BLaER1 (cell line): ENCODE results near the gene KRTAP5-3.
"Not testable (repeated sequence)": the region's sequence is repeated elsewhere in the genome, so short reads cannot be mapped to it uniquely, and the experiment has no call there.

Source experiments
- H3K27ac ChIP-seq: shearing (Covaris generic); formaldehyde crosslinking; 2 replicates; pipeline ENCODE4 v1.8.1; 2022
- H3K27me3 ChIP-seq: shearing (Covaris generic); formaldehyde crosslinking; 2 replicates; pipeline ENCODE4 v1.8.1; 2022
- H3K36me3 ChIP-seq: shearing (Covaris generic); formaldehyde crosslinking; 2 replicates; pipeline ENCODE4 v1.8.1; 2022
- H3K4me1 ChIP-seq: shearing (Covaris generic); formaldehyde crosslinking; 2 replicates; pipeline ENCODE4 v1.8.1; 2022
- H3K4me2 ChIP-seq: shearing (Covaris generic); formaldehyde crosslinking; 2 replicates; pipeline ENCODE4 v1.8.1; 2022
- H3K4me3 ChIP-seq: shearing (Covaris generic); formaldehyde crosslinking; 2 replicates; pipeline ENCODE4 v1.8.1; 2022
- H3K9ac ChIP-seq: shearing (Covaris generic); formaldehyde crosslinking; 2 replicates; pipeline ENCODE4 v1.8.1; 2022
- H3K9me3 ChIP-seq: shearing (Covaris generic); formaldehyde crosslinking; 2 replicates; pipeline ENCODE4 v1.8.1; 2022
- H4K20me1 ChIP-seq: shearing (Covaris generic); formaldehyde crosslinking; 2 replicates; pipeline ENCODE4 v1.8.1; 2022
- Cebpa-rat ChIP-seq: shearing (Covaris generic); IDR thresholded peaks from 2 replicates; pipeline ENCODE4 v1.8.1; 2022

Gene KRTAP5-3

GRCh38 chr11:1589191-1589963, 18.9 kb downstream of the KRTAP5-3 start:
- Histone ChIP-seq H3K4me1 (peaks cover 59% of the 10 kb centered on the region), H3K4me3 (peak overlapping the region; percentile 15; the same call in 1 of the 2 replicates), H4K20me1 (peaks cover 21% of the 10 kb centered on the region), H3K4me2 (peak overlapping the region; percentile 90), H3K27ac (peak overlapping the region; percentile 68)
- H3K9me3 ChIP-seq, H3K9ac ChIP-seq, H3K27me3 ChIP-seq, H3K36me3 ChIP-seq: not testable (repeated sequence)
- peak; percentile 72 for TF ChIP-seq Cebpa-rat

GRCh38 chr11:1586699-1587098, 21.6 kb downstream of the KRTAP5-3 start:
- H3K4me3 ChIP-seq = 0 out of 2 replicates have a peak overlapping the region, but pooled peaks have one; percentile 14
- peaks cover 71% of the 10 kb centered on the region for H3K4me1 ChIP-seq
- H3K9ac ChIP-seq = peak overlapping the region; percentile 15; the same call in 1 of the 2 replicates
- H3K9me3 ChIP-seq = peaks cover 9% of the 10 kb centered on the region
- peaks cover 22% of the 10 kb centered on the region for H3K27me3 ChIP-seq
- no peak overlapping the region for H3K27ac ChIP-seq
- peak overlapping the region; percentile 90 for H3K4me2 ChIP-seq
- H4K20me1 ChIP-seq = peaks cover 33% of the 10 kb centered on the region
- H3K36me3 ChIP-seq = no peaks in the 10 kb centered on the region
- TF ChIP-seq Cebpa-rat = no peak

GRCh38 chr11:1584661-1585370, 23.4 kb downstream of the KRTAP5-3 start, which contains the start of gene KRTAP5-1:
TSS of gene KRTAP5-1 (minus strand) at chr11:1585283. CDS start at chr11:1585249, 34 bp downstream.
- peak within 1 kb of the TSS; percentile 90 for H3K4me2 ChIP-seq
- H3K36me3 ChIP-seq, H3K4me3 ChIP-seq, H3K9ac ChIP-seq, H3K27ac ChIP-seq: not testable (repeated sequence)
- peaks cover 66% of the 10 kb centered on the region for H3K4me1 ChIP-seq
- H3K27me3 ChIP-seq = peaks cover 25% of the 10 kb centered on the region
- H4K20me1 ChIP-seq = peaks cover 33% of the 10 kb centered on the region
- H3K9me3 ChIP-seq = peaks cover 26% of the 10 kb centered on the region

- not testable (repeated sequence) for H3K4me2 ChIP-seq, H3K27ac ChIP-seq, H3K9ac ChIP-seq, H3K36me3 ChIP-seq, H3K4me3 ChIP-seq
- H3K27me3 ChIP-seq = peaks cover 37% of the 10 kb centered on the region
- peaks cover 43% of the 10 kb centered on the region for H3K9me3 ChIP-seq
- H3K4me1 ChIP-seq = peaks cover 47% of the 10 kb centered on the region
- H4K20me1 ChIP-seq = peaks cover 33% of the 10 kb centered on the region
Measured at GRCh38 chr11:1582909-1583308, 25.4 kb downstream of the KRTAP5-3 start.

GRCh38 chr11:1581976-1582375, 26.3 kb downstream of the KRTAP5-3 start:
- H3K27me3 ChIP-seq = peaks cover 38% of the 10 kb centered on the region
- H3K4me3 ChIP-seq = no peak overlapping the region
- no peak overlapping the region for H3K9ac ChIP-seq
- H3K36me3 ChIP-seq = no peaks in the 10 kb centered on the region
- no peak overlapping the region for H3K4me2 ChIP-seq
- H3K27ac ChIP-seq = no peak overlapping the region
- peaks cover 38% of the 10 kb centered on the region for H3K4me1 ChIP-seq
- H3K9me3 ChIP-seq = peaks cover 48% of the 10 kb centered on the region
- no peak for TF ChIP-seq Cebpa-rat
- H4K20me1 ChIP-seq = peaks cover 30% of the 10 kb centered on the region

- H3K4me1 ChIP-seq = peaks cover 15% of the 10 kb centered on the region
- H3K9ac ChIP-seq = no peak overlapping the region
- H3K9me3 ChIP-seq = peaks cover 41% of the 10 kb centered on the region
- H3K27me3 ChIP-seq = peaks cover 68% of the 10 kb centered on the region
- no peak overlapping the region for H3K27ac ChIP-seq
- TF ChIP-seq Cebpa-rat = no peak
- H3K4me3 ChIP-seq = no peak overlapping the region
- no peak overlapping the region for H3K4me2 ChIP-seq
- no peaks in the 10 kb centered on the region for H3K36me3 ChIP-seq
- peaks cover 22% of the 10 kb centered on the region for H4K20me1 ChIP-seq
Measured at GRCh38 chr11:1576825-1577224, 31.4 kb downstream of the KRTAP5-3 start.

GRCh38 chr11:1575756-1576155, 32.5 kb downstream of the KRTAP5-3 start:
- not testable (repeated sequence) for H3K36me3 ChIP-seq, H3K9ac ChIP-seq, H3K4me2 ChIP-seq, H3K4me3 ChIP-seq, H3K27ac ChIP-seq
- Histone ChIP-seq H3K4me1 (peaks cover 24% of the 10 kb centered on the region), H3K27me3 (peaks cover 74% of the 10 kb centered on the region), H3K9me3 (peaks cover 30% of the 10 kb centered on the region), H4K20me1 (peaks cover 30% of the 10 kb centered on the region)

- peak overlapping the region; percentile 95 for H3K4me2 ChIP-seq
- TF ChIP-seq Cebpa-rat = no peak
Measured at GRCh38 chr11:1574933-1575242, 33.4 kb downstream of the KRTAP5-3 start.

GRCh38 chr11:1574238-1574932, 33.9 kb downstream of the KRTAP5-3 start:
- Histone ChIP-seq H3K4me3 (peak overlapping the region; percentile 71), H3K9me3 (peaks cover 18% of the 10 kb centered on the region), H3K27me3 (peaks cover 88% of the 10 kb centered on the region), H3K36me3 (no peaks in the 10 kb centered on the region), H3K4me1 (peaks cover 33% of the 10 kb centered on the region), H4K20me1 (peaks cover 44% of the 10 kb centered on the region), H3K27ac (no peak overlapping the region), H3K4me2 (peak overlapping the region; percentile 95), H3K9ac (no peak overlapping the region)
- TF ChIP-seq Cebpa-rat = no peak

More at GRCh38 chr11:1574933-1575242, 33.4 kb downstream of the KRTAP5-3 start:
- Histone ChIP-seq H3K9me3 (peaks cover 22% of the 10 kb centered on the region), H3K27ac (no peak overlapping the region), H3K27me3 (peaks cover 83% of the 10 kb centered on the region), H4K20me1 (peaks cover 39% of the 10 kb centered on the region), H3K4me1 (peaks cover 28% of the 10 kb centered on the region), H3K4me3 (peak overlapping the region; percentile 71; the same call in 1 of the 2 replicates), H3K9ac (no peak overlapping the region), H3K36me3 (no peaks in the 10 kb centered on the region)

- H3K27ac ChIP-seq = no peak overlapping the region
- H3K9ac ChIP-seq = no peak overlapping the region
- peaks cover 15% of the 10 kb centered on the region for H3K9me3 ChIP-seq
- H4K20me1 ChIP-seq = peaks cover 49% of the 10 kb centered on the region
- peaks cover 90% of the 10 kb centered on the region for H3K27me3 ChIP-seq
- peaks cover 37% of the 10 kb centered on the region for H3K4me1 ChIP-seq
- peak overlapping the region; percentile 95 for H3K4me2 ChIP-seq
- TF ChIP-seq Cebpa-rat = no peak
- H3K4me3 ChIP-seq = peak overlapping the region; percentile 71
- no peaks in the 10 kb centered on the region for H3K36me3 ChIP-seq
Measured at GRCh38 chr11:1573903-1574237, 34.4 kb downstream of the KRTAP5-3 start.
